Measurements from ENCODE around the gene MTMR1.

The MTMR1 gene

GRCh38 chrX:150773117-150773516 is 79.9 kb downstream of the MTMR1 start:
- Histone ChIP-seq H3K9ac (ENCODE audit: low read length) (no peak overlapping the region), H3K27ac (ENCODE audit: low read depth, low read length) (no peak overlapping the region), H2AFZ (ENCODE audit: low read depth, low read length, severe bottlenecking) (no peak overlapping the region), H3K4me2 (ENCODE audit: low read depth, low read length, poor library complexity, severe bottlenecking) (no peak overlapping the region), H3K79me2 (ENCODE audit: insufficient read depth, low read length) (no peaks in the 10 kb centered on the region), H3K9me3 (ENCODE audit: insufficient read depth, low read length) (no peaks in the 10 kb centered on the region), H3F3A (ENCODE audit: insufficient read depth) (no peaks in the 10 kb centered on the region), H4K20me1 (ENCODE audit: low read depth, low read length) (no peaks in the 10 kb centered on the region), H3K9me2 (replicated peaks; ENCODE audit: insufficient read depth, low read length) (no peaks in the 10 kb centered on the region), H3K4me3 (ENCODE audit: insufficient read depth, low read length, poor library complexity, severe bottlenecking) (no peak overlapping the region), H3K27me3 (ENCODE audit: low read length) (no peaks in the 10 kb centered on the region), H3K36me3 (ENCODE audit: low read length) (no peaks in the 10 kb centered on the region)
- TF ChIP-seq, protein P1, sequence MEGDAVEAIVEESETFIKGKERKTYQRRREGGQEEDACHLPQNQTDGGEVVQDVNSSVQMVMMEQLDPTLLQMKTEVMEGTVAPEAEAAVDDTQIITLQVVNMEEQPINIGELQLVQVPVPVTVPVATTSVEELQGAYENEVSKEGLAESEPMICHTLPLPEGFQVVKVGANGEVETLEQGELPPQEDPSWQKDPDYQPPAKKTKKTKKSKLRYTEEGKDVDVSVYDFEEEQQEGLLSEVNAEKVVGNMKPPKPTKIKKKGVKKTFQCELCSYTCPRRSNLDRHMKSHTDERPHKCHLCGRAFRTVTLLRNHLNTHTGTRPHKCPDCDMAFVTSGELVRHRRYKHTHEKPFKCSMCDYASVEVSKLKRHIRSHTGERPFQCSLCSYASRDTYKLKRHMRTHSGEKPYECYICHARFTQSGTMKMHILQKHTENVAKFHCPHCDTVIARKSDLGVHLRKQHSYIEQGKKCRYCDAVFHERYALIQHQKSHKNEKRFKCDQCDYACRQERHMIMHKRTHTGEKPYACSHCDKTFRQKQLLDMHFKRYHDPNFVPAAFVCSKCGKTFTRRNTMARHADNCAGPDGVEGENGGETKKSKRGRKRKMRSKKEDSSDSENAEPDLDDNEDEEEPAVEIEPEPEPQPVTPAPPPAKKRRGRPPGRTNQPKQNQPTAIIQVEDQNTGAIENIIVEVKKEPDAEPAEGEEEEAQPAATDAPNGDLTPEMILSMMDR (IDR thresholded peaks at IDR 0.05; ENCODE audit: insufficient read depth, low read length, poor library complexity, severe bottlenecking) = no peak
- no peak for TF ChIP-seq EZH2phosphoT487 (conservative IDR thresholded peaks at IDR 0.05; ENCODE audit: low read length)

GRCh38 chrX:150773634-150774033 is 80.4 kb downstream of the MTMR1 start:
- Histone ChIP-seq H3K27me3 (ENCODE audit: low read length) (no peaks in the 10 kb centered on the region), H4K20me1 (ENCODE audit: low read depth, low read length) (no peaks in the 10 kb centered on the region)

GRCh38 chrX:150774798-150775568 is 81.8 kb downstream of the MTMR1 start:
- Histone ChIP-seq H3K9me2 (replicated peaks; ENCODE audit: insufficient read depth, low read length) (no peaks in the 10 kb centered on the region), H4K20me1 (ENCODE audit: low read depth, low read length) (no peaks in the 10 kb centered on the region), H3K4me3 (ENCODE audit: insufficient read depth, low read length, poor library complexity, severe bottlenecking) (no peak overlapping the region), H3F3A (ENCODE audit: insufficient read depth) (no peaks in the 10 kb centered on the region), H3K27me3 (ENCODE audit: low read length) (no peaks in the 10 kb centered on the region), H2AFZ (ENCODE audit: low read depth, low read length, severe bottlenecking) (no peak overlapping the region), H3K4me2 (ENCODE audit: low read depth, low read length, poor library complexity, severe bottlenecking) (no peak overlapping the region), H3K9ac (ENCODE audit: low read length) (no peak overlapping the region), H3K36me3 (ENCODE audit: low read length) (no peaks in the 10 kb centered on the region), H3K79me2 (ENCODE audit: insufficient read depth, low read length) (no peaks in the 10 kb centered on the region), H3K27ac (ENCODE audit: low read depth, low read length) (no peak overlapping the region), H3K9me3 (ENCODE audit: insufficient read depth, low read length) (no peaks in the 10 kb centered on the region)
- TF ChIP-seq, protein P1 (IDR thresholded peaks at IDR 0.05; ENCODE audit: insufficient read depth, low read length, poor library complexity, severe bottlenecking) = no peak
- no peak for TF ChIP-seq EZH2phosphoT487 (conservative IDR thresholded peaks at IDR 0.05; ENCODE audit: low read length)

More at GRCh38 chrX:150773634-150774033, 80.4 kb downstream of the MTMR1 start:
- TF ChIP-seq EZH2phosphoT487 (conservative IDR thresholded peaks at IDR 0.05; ENCODE audit: low read length) = no peak
- TF ChIP-seq, protein P1 (IDR thresholded peaks at IDR 0.05; ENCODE audit: insufficient read depth, low read length, poor library complexity, severe bottlenecking) = no peak
- Histone ChIP-seq H3K9me2 (replicated peaks; ENCODE audit: insufficient read depth, low read length) (no peaks in the 10 kb centered on the region), H3K27ac (ENCODE audit: low read depth, low read length) (no peak overlapping the region), H3K4me2 (ENCODE audit: low read depth, low read length, poor library complexity, severe bottlenecking) (no peak overlapping the region), H3F3A (ENCODE audit: insufficient read depth) (no peaks in the 10 kb centered on the region), H3K9me3 (ENCODE audit: insufficient read depth, low read length) (no peaks in the 10 kb centered on the region), H2AFZ (ENCODE audit: low read depth, low read length, severe bottlenecking) (no peak overlapping the region), H3K4me3 (ENCODE audit: insufficient read depth, low read length, poor library complexity, severe bottlenecking) (no peak overlapping the region), H3K36me3 (ENCODE audit: low read length) (no peaks in the 10 kb centered on the region), H3K9ac (ENCODE audit: low read length) (no peak overlapping the region), H3K79me2 (ENCODE audit: insufficient read depth, low read length) (no peaks in the 10 kb centered on the region)
